ENCODE measurements around the gene WDPCP.
"Not testable (repeated sequence)": the region's sequence is repeated elsewhere in the genome, so short reads cannot be mapped to it uniquely, and the experiment has no call there.

The WDPCP gene

DNA sequence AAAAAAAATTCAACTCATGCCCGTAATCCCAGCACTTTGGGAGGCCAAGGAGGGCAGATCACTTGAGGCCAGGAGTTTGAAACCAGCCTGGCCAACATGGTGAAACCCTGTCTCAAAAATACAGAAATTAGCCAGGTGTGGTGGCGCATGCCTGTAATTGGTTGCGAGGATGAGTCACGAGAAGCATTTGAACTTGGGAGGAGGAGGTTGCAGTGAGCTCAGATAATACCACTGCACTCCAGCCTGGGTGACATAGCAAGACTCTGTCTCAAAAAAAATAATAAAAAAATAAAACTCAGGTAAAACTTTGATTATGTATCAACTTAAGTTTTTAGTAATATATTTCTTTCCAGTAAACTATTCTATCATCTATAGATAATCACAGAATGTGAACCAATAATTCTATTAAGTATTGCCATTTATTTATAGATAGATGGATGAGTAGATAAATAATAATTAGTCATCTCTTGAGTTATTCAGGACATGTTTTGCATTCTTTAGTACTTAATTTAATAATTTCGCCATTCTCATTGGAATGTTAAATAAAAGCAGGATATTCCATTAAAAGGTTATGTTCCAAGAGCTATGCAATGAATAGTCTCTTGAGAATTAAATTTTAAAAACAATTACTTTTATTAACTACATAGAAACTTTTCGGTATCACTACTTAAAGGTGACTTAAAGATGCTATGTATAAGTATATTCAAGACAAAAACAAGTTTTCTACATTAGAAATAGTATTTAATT is 48.7 kb downstream of the WDPCP start:
- no peak for DNase-seq (ENCODE audit: low read depth in 2 of 2)

DNA sequence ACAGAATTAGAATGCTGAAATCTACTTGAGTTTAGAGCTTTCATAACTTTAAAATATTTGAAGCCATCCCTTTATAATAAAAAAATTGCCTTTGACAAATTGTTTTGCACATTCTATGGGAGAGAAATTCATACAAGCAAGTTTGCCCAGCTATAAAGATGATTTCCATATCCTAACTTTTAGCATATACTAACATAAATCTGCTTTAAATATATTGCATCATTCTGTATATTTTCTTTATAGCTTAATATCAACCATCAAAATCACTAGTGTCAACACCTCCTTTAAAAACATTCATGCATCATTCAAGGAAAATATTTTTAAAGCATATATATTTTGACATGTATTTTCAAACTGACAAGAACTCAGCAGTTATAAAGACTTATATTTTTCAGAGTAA is 49.9 kb downstream of the WDPCP start:
- DNase-seq (ENCODE audit: low read depth in 2 of 2) = no peak

DNA sequence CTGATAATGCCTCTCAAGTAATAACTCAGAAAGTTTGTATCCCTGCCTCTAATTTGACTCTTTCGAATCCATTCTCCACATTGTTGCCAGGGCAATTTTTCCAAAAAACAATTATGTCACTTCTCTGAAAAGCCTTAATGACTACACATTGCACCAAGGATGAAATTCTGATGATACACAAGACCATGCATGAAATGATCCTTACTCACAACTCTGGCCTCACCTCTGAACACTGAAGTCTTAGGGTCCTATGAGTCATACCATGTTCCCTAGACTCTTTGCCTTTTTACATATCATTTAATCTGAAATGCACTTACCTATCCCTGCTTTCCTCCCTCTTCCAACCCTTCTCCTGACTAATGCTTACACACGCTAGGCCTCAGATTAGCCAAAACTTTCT is 51.0 kb downstream of the WDPCP start:
- no peak for DNase-seq (ENCODE audit: low read depth in 2 of 2)

DNA sequence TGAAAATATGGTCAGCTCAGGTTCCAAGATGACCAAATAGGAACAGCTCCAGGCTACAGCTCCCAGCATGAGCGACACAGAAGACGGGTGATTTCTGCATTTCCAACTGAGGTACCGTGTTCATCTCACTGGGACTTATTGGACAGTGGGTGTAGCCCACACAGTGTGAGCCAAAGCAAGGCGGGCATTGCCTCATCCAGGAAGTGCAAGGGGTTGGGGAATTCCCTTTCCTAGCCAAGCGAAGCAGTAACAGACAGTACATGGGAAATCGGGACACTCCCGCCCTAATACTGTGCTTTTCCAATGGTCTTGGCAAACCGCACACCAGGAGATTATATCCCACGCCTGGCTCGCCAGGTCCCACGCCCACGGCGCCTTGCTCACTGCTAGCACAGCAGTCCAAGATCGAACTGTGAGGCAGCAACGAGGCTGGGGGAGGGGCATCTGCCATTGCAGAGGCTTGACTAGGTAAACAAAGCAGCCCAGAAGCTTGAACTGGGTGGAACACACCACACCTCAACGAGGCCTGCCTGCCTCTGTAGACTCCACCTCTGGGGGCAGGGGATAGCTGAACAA is 57.5 kb downstream of the WDPCP start:
- DNase-seq (ENCODE audit: low read depth in 2 of 2) = no peak

DNA sequence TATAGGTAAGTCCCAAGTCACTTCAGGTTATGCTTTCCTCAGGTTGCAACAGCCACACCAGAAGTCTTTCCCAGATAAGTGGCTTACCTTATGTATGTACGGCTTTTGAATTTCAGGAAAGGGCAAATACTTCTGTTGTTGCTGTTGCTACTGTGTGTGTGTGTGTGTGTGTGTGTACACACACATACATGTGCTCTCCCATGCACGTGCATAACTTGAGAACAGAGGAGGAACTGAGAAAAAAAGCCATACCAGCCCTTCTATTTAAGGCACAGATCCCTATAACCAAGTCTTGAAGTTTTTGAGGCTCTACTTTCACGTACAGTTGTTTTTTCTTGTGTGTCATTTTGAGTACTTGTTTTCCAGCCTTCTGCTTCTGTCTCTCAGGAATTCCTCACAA is 62.4 kb downstream of the WDPCP start:
- no peak for DNase-seq (ENCODE audit: low read depth in 2 of 2)

DNA sequence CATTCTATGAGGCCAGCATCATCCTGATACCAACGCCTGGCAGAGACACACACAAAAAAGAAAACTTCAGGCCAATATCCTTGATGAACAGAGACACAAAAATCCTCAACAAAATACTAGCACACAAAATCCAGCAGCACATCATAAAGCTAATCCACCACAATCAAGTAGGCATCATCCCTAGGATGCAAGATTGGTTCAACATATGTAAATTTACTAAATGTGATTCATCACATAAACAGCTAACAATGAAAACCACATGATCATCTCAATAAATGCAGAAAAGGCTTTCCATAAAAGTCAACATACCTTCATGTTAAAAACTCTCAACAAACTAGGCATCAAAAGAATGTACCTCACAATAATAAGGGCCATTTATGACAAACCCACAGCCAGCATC is 65.3 kb downstream of the WDPCP start:
- DNase-seq (ENCODE audit: low read depth in 2 of 2) = no peak

DNA sequence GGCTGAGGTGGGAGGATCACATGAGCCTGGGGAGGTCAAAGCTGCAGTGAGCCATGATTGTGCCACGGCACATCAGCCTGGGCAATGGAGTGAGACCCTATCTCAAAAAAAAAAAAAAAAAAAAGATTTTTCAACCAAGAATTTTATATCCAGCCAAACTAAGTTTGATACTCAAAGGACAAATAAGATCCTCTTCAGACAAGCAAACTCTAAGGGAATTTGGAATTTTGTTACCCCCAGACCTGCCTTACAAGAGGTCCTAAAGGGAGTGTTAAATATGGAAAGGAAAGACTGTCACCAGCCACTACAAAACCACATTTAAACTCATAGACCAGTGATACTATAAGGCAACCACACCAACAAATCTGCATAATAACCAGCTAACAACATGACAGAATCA is 67.5 kb downstream of the WDPCP start:
- DNase-seq (ENCODE audit: low read depth in 2 of 2) = no peak

DNA sequence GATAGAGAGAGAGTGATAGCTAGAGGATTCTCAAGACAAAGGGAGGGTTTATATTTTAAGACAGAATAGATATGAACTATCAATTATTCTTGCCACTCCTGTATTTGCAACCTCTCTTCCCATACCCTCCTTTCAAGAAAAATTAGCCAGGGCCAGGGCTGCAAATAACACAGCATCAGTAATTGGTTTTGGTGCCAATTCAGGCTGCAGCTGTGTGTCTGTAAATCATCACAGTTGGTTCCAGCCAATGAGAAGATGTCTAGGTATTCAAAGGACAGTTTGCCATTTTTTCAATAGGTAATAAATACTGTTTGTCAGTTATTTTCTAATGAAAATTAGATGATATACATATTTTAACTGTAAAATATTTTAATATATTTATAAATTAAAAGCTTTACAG is 73.5 kb downstream of the WDPCP start:
- DNase-seq (ENCODE audit: low read depth in 2 of 2) = no peak

DNA sequence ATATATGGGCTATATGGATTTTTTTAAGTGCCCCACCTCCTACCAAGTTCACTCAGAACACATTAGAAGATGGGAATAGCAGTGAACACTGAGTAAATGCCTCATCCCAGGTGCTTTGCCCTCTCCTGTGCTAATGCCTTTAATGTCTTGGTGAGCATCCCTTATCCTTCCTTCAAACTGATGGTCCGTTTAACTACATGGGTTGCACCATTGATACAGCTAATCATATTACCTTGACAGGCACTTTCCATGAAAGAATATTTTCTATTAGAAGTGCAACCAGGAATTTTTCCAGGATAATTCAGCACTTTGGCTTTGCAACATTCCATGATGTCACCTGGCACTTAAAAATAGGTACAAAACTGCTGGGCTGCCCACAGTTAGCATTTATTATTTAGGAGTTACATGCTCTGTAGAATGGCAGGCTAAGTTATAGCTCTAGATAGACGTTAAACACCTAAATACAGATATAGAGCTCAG is 74.0 kb downstream of the WDPCP start:
- DNase-seq (ENCODE audit: low read depth in 2 of 2) = no peak

DNA sequence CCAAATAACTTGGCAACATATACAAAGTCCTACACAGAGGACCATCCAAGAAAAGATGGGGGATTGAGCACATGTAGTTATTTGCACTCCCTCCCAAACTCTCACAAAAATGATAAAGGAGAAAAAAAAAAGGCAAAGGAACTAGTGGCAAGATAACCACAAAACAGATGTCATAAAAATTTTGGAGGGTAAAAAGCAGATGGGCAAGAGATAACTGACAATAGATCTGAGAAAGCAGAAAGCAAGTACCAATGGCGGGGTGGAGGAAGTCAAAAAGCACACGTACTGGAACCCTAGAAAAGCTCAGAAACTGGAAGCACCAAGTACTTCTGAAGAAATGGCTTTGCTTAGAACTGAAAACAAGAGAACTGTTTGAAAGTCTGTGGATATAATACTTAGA is 82.0 kb downstream of the WDPCP start:
- DNase-seq (ENCODE audit: low read depth in 2 of 2) = no peak

DNA sequence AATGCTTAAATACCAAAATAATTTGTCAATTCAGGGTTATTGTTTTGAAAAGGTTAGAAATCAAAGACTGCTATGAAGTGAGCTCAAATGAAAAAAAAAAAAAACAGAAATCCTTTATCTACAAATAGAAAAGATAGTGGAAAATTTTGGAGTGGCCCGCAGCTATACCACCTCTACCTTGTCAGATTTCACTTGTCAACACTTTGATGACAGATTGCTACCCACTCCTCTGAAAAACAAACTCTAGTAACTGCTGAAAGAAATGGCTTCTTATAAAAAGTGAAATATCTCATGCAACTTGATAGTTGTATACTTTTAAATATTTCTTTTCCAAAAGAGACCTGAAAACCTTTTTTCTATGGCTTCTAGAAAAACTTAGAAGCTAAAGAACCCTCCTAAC is 84.5 kb downstream of the WDPCP start:
- no peak for DNase-seq (ENCODE audit: low read depth in 2 of 2)

DNA sequence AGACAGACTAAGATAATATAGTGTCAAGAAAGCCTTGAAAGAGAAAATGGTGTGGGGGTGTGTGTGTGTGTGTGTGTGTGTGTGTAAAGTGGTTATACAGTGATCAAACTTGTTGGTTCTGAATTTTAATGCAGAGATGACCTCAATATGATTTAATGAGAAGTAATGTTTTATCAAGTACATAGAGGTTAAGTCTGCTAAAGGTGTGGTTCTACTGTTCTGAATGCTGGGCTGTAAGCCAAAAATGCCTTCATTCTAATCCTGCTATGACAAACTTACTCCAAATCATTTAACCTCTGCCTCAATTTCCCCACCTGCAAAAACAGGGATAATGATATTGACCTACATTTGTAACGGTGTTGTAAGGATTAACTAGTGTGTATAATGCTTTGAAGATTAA is 87.9 kb downstream of the WDPCP start:
- no peak for DNase-seq (ENCODE audit: low read depth in 2 of 2)

DNA sequence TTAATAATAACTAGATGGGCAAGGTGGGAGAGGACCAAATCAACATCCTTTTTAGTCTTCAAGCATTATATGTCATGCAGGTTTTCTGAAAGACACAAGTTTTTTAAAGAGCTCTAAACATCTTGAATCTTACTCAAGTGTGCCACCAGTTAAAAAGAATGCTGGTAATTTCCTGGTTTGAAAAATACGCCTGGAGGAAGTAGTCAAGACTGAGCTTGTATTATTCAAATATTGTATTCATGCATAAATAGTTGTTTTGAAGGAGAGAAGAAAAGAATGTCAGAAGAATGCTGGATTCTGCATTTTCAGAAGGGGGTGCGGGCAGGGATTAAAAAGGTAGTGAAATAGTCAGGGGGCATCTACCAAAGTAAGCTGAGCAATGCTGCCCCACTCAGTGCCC is 90.7 kb downstream of the WDPCP start:
- DNase-seq (ENCODE audit: low read depth in 2 of 2) = no peak

DNA sequence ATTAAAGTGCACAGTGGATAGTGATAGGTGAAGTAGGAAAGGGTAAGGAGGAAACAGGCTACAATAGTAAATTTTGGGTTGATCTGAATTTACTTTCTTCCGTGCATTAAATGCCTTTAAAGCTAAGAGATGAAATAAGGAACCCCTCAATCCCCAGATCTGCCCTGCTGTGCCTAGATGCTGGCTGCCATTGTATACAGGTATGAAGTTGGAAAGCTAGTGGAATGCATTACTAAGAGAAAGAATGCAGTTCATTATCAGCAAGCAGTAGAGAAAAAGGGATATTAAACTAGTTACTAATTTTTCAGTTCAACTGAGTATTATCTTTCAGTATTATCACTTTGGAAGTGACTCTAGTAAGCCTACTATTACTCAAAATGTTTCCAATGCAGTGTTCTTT is 93.3 kb downstream of the WDPCP start:
- DNase-seq (ENCODE audit: low read depth in 2 of 2) = no peak

DNA sequence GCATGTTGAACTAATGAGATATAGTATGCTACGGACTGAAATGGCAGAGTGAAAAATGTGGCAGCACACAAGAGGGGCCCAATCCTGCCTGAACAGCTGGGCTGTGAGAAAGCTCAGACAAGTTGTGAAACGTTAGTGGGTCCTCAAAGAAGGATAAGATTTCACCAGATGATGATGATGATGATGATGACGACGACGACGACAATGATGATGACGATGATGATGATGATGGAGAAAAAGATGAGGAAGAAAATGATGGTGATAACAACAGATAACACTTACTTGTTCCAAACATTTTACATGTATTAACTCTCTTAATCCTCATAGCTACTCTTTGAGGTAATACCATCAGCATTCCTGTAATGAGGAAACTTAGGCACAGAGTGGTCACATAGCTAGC is 94.2 kb downstream of the WDPCP start:
- DNase-seq (ENCODE audit: low read depth in 2 of 2) = no peak

DNA sequence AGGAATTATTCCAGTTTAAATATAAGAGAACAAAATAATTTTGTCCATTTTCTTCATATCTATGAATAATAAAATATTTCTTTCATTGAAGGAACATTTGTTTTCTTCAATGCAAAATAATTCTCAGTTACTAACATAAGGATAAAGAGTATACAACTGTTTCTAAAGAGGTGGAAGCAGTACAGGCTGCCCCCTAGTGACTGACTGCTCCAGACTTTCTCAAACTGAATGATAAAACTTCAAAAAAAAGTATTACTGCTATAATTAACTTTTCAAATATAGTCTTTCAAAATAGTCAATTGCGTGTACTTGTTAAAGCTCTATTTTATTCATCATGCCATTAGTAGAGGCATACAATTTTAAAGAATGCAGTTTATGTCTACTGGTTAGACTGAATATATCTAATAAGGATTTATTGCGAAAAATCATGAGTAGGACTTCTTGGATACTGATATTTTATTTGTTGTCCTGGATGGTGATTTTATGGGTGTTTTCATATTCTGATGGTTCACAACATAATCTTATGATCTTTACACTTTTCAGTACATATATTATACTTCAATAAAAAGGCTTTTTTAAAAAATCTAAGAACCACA is 100.1 kb downstream of the WDPCP start:
- no peak for DNase-seq (ENCODE audit: low read depth in 2 of 2)

DNA sequence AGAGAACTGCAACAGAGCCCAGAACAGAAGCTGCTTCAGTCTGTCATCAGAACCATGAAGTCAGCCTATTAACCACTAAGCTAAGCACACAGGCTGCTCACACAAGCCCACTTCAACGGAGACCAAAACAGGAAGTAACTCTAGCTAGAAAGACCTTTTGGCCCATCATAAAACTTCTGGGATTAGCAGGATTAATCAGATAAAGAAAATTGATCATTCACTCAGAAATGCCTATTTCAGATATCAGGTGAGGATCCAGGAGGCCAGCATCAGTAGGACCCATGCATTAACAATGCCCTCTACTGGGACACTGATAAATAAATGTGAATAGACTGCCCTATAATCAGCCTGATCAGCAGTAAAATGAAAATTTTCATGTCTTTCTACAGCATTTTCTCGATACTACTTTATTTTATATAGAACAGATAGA is 101.4 kb downstream of the WDPCP start:
- DNase-seq (ENCODE audit: low read depth in 2 of 2) = no peak

DNA sequence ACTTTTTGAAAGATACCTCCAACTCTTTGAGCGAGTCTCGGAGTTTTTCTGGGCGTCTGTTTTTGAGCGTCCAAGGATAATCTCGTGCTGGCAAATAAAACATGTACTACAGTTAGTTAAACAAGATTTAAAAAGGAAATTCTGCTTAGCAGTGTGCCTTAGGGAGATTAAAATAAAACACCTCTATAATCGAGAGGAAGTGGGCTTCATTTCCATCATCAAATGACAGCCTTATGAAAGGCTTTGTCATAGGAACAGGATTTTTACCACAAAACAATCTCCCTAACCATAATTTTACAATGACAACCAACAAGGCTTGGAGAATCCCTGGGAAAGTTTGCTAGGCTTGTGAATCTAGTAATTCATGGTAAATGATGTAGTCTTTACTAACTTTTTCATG is 103.4 kb downstream of the WDPCP start:
- DNase-seq (ENCODE audit: low read depth in 2 of 2) = no peak

DNA sequence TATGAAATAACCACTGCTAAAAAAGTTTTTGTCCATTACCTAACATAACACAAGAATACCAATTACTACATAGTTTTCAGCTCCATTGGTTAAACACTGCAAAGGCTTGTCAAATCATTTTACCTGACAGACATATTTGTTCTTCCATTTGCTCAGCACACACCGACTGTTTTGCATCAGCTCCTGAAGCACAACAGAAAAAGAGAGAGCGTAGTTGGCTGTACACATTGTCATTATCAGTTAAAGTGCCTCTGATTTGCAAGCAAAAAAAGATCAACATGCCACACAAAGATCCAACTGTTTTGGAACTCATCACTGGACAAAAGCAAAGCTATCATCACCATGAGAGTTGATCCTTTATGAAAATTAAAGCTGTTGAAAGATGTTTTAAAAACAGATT is 103.8 kb downstream of the WDPCP start:
- DNase-seq (ENCODE audit: low read depth in 2 of 2) = no peak

DNA sequence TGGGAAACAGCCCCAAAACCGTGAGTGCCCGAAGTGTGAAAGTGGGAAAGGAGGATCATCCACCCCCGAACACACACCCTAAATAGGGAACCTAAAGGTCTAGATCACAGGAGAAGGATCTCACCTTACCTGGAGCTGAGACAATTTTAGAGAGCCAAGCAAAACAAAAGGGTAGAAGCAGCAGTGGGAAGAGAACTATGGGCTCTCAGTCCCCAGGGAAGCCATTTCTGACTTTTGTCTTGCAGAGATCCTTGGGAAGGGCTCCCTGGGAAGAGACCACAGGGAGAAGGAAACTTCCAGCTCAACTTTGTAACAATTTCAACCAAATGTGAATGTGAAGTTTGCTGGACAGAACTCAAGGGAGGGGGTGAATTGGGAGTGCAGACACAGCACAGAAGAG is 110.6 kb downstream of the WDPCP start:
- DNase-seq (ENCODE audit: low read depth in 2 of 2) = no peak

DNA sequence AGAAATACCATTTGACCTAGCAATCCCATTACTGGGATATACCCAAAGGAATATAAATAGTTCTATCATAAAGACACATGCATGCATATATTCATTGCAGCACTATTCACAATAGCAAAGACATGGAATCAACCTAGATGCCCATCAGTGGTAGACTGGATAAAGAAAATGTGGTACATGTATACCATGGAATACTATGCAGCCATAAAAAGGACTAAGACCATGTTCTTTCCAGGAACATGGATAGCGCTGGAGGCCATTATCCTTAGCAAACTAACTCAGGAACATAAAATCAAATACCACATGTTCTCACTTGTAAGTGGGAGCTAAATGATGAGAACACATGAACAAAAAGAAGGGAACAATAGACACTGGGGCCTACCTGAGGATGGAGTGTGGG is 119.0 kb downstream of the WDPCP start:
- not testable (repeated sequence) for DNase-seq (ENCODE audit: low read depth in 2 of 2)

DNA sequence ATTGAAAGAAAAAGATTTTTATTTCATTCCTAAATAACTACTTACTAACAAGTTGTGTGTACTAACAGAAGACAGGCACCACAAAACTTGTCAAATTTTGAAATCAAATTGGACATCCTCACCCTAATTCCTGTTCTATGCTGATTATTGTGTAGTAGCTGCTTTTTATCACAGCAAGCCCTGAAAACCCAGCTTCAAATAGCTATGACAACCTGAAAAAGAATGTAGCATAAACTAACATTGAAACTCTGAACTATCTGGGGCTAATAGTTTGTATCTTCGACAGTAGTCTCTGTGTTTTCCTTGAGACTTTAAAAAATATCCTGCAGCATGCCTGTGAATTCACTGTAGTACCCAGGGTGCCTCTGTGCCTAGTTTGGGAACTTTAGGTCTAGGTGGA is 122.6 kb downstream of the WDPCP start:
- DNase-seq (ENCODE audit: low read depth in 2 of 2) = no peak

DNA sequence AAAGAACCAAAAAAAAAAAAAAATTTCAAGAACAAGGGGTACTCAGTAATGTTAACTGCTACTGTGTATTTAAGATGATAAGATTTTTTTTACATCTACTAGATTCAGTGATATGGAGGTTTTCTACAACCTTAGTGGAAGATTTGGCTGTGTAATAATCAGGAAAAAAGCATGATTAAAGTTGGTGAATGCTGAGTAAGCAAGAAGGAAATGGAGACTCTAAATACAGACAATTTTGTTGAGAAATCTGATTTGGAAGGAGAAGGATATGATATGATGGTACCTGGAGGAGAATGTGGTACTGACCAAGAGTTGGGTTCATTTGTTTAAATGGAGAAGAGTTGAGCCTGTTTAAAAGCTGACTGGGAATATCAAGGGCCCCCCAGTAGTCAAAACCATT is 125.1 kb downstream of the WDPCP start:
- no peak for DNase-seq (ENCODE audit: low read depth in 2 of 2)

Data from stimulated activated CD8-positive, alpha-beta memory T cell treated with anti-CD3 and anti-CD28 coated beads, Interleukin-15, amount 100 ng/mL, for 48 hours (primary cell).